ENCODE measurements around the gene RNU4-1.

DNA sequence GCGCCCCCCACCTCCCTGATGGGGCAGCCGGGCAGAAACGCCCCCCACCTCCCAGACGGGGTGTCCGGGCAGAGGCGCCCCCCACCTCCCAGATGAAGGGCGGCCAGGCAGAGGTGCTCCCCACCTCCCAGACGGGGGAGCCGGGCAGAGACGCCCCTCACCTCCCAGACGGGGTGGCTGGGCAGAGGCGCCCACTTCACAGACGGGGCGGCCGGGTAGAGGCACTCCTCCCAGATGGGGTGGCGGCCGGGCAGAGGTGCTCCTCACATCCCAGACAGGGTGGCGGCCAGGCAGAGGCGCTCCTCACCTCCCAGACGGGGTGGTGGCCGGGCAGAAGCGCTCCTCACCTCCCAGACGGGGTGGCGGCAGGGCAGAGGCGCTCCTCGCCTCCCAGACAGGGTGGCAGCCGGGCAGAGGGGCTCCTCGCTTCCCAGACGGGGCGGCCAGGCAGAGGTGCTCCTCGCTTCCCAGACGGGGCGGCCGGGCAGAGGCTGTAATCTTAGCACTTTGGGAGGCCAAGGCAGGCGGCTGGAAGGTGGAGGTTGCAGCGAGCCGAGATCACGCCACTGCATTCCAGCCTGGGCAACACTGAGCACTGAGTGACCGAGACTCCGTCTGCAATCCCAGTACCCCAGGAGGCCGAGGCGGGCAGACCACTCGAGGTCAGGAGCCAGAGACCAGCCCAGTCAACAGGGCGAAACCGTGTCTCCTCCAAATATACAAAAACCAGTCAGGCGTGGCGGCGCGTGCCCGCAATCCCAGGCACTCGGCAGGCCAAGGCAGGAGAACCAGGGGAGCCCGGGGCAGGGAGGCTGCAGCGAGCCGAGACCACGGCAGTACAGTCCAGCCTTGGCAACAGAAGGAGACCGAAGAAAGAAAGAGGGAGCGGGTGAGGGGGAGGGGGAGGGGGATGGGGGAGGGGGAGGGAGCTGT lies 14.6 kb downstream of the RNU4-1 start:
- TF ChIP-seq POLR2A (IDR thresholded peaks at IDR 0.05; ENCODE audit: low read depth, low read length) = no peak
- TF ChIP-seq, protein P1, sequence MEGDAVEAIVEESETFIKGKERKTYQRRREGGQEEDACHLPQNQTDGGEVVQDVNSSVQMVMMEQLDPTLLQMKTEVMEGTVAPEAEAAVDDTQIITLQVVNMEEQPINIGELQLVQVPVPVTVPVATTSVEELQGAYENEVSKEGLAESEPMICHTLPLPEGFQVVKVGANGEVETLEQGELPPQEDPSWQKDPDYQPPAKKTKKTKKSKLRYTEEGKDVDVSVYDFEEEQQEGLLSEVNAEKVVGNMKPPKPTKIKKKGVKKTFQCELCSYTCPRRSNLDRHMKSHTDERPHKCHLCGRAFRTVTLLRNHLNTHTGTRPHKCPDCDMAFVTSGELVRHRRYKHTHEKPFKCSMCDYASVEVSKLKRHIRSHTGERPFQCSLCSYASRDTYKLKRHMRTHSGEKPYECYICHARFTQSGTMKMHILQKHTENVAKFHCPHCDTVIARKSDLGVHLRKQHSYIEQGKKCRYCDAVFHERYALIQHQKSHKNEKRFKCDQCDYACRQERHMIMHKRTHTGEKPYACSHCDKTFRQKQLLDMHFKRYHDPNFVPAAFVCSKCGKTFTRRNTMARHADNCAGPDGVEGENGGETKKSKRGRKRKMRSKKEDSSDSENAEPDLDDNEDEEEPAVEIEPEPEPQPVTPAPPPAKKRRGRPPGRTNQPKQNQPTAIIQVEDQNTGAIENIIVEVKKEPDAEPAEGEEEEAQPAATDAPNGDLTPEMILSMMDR (conservative IDR thresholded peaks at IDR 0.05; ENCODE audit: low read depth, low read length) = no peak
- TF ChIP-seq SMC3 (IDR thresholded peaks at IDR 0.05; ENCODE audit: low read depth, low read length) = no peak
- TF ChIP-seq, protein P2, sequence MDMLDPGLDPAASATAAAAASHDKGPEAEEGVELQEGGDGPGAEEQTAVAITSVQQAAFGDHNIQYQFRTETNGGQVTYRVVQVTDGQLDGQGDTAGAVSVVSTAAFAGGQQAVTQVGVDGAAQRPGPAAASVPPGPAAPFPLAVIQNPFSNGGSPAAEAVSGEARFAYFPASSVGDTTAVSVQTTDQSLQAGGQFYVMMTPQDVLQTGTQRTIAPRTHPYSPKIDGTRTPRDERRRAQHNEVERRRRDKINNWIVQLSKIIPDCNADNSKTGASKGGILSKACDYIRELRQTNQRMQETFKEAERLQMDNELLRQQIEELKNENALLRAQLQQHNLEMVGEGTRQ (IDR thresholded peaks at IDR 0.05; ENCODE audit: low read depth, low read length) = no peak
- TF ChIP-seq RFX5 (IDR thresholded peaks at IDR 0.05; ENCODE audit: low read depth, low read length) = no peak
- TF ChIP-seq RAD21 (IDR thresholded peaks at IDR 0.05; ENCODE audit: low read length) = no peak
- no peak for TF ChIP-seq MXI1 (IDR thresholded peaks at IDR 0.05; ENCODE audit: borderline replicate concordance, low read depth, low read length)
- TF ChIP-seq MAZ (IDR thresholded peaks at IDR 0.05; ENCODE audit: borderline replicate concordance, low read depth, low read length) = no peak
- TF ChIP-seq CEBPB (IDR thresholded peaks at IDR 0.05; ENCODE audit: low read depth, low read length) = no peak
- no peak for TF ChIP-seq BHLHE40 (IDR thresholded peaks at IDR 0.05; ENCODE audit: low read depth, low read length)
- TF ChIP-seq NFE2L2 (IDR thresholded peaks at IDR 0.05; ENCODE audit: low read depth, low read length) = no peak
- TF ChIP-seq, protein P3, sequence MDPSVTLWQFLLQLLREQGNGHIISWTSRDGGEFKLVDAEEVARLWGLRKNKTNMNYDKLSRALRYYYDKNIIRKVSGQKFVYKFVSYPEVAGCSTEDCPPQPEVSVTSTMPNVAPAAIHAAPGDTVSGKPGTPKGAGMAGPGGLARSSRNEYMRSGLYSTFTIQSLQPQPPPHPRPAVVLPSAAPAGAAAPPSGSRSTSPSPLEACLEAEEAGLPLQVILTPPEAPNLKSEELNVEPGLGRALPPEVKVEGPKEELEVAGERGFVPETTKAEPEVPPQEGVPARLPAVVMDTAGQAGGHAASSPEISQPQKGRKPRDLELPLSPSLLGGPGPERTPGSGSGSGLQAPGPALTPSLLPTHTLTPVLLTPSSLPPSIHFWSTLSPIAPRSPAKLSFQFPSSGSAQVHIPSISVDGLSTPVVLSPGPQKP (IDR thresholded peaks at IDR 0.05; ENCODE audit: borderline replicate concordance, low read depth, low read length) = no peak
- TF ChIP-seq RCOR1 (IDR thresholded peaks at IDR 0.05; ENCODE audit: insufficient replicate concordance, low read length) = no peak
- no peak for TF ChIP-seq FOS (IDR thresholded peaks at IDR 0.05; ENCODE audit: low read depth, low read length)

Data from IMR-90 (cell line).